Activated T-helper 2 cell treated with anti-CD3 and anti-CD28 coated beads, Interferon-gamma antibody, Interleukin-2, Interleukin-4, amounts not matched to agents 10 μg/mL and 5 μg/mL and 100 μg/mL, durations not matched to agents 14 hours and 24 hours and 36 hours (primary cell): ENCODE measurements around the gene CES3. TPM values are rescaled to one million over a fixed set of nuclear protein-coding genes. Genes with fewer than 3 reads are reported as not detected.
A peak's percentile ranks its signal among the peaks of the same experiment; 100 is the strongest.
"Not testable (repeated sequence)": the region's sequence is repeated elsewhere in the genome, so short reads cannot be mapped to it uniquely, and the experiment has no call there.

Experiments
- DNase-seq: peaks from one replicate; pipeline ENCODE4 v3.0.0; 2021; ENCODE audit warnings: low spot score
- H3K27ac Mint-ChIP-seq: one replicate; pipeline ENCODE4 v1.8.0; 2021; ENCODE audit warnings: mixed read lengths
- H3K27me3 Mint-ChIP-seq: one replicate; pipeline ENCODE4 v1.8.0; 2021; ENCODE audit warnings: low read depth, mixed read lengths
- H3K36me3 Mint-ChIP-seq: one replicate; pipeline ENCODE4 v1.8.0; 2021; ENCODE audit warnings: low read depth, mixed read lengths
- H3K4me1 Mint-ChIP-seq: one replicate; pipeline ENCODE4 v1.8.0; 2021; ENCODE audit warnings: low read depth, mixed read lengths
- H3K4me3 Mint-ChIP-seq: one replicate; pipeline ENCODE4 v1.8.0; 2021; ENCODE audit warnings: low read depth, mild to moderate bottlenecking, moderate library complexity, mixed read lengths
- H3K9me3 Mint-ChIP-seq: one replicate; pipeline ENCODE4 v1.8.0; 2021; ENCODE audit warnings: mixed read lengths
- intact Hi-C: fragments of 100-400 bp; cut with micrococcal nuclease; formaldehyde crosslinking; loops from one replicate; pipeline ENCODE4 v1.15.1; 2023
- total RNA-seq: library from RNA; stranded (reverse); gene quantifications from 2 replicates; pipeline ENCODE4 v1.2.3, GENCODE V29; 2022

CES3 gene
- total RNA-seq, 1 donor from 2014 or later, result 10.6 TPM

- DNase-seq, result no peak
- H3K9me3 Mint-ChIP-seq, result no peaks in the 10 kb centered on the region
- no peak overlapping the region for H3K4me3 Mint-ChIP-seq
- H3K27me3 Mint-ChIP-seq, result no peaks in the 10 kb centered on the region
- no peak overlapping the region for H3K27ac Mint-ChIP-seq
- intact Hi-C loops, result loop anchor here (10.0 kb wide), 1 partner anchor 64 kb away; no protein-coding TSS in a partner anchor
- H3K4me1 Mint-ChIP-seq, result peaks cover 3% of the 10 kb centered on the region
- no peaks in the 10 kb centered on the region for H3K36me3 Mint-ChIP-seq
These were observed 7.8 kb downstream of the CES3 start for GRCh38 chr16:66968847-66969246.

GRCh38 chr16:66970775-66971720 is 10.0 kb downstream of the CES3 start:
- no peak for DNase-seq
- intact Hi-C loops, result no loop called here
- Mint-ChIP-seq H3K27me3 (no peaks in the 10 kb centered on the region), H3K4me3 (no peak overlapping the region), H3K9me3 (no peaks in the 10 kb centered on the region), H3K4me1 (peaks cover 14% of the 10 kb centered on the region), H3K27ac (no peak overlapping the region), H3K36me3 (peaks cover 9% of the 10 kb centered on the region)

GRCh38 chr16:66972983-66973382 is 11.9 kb downstream of the CES3 start:
- Mint-ChIP-seq H3K4me3 (no peak overlapping the region), H3K36me3 (peaks cover 9% of the 10 kb centered on the region), H3K27me3 (no peaks in the 10 kb centered on the region), H3K9me3 (no peaks in the 10 kb centered on the region), H3K27ac (no peak overlapping the region), H3K4me1 (peaks cover 24% of the 10 kb centered on the region)
- intact Hi-C loops, result no loop called here
- DNase-seq, result no peak

GRCh38 chr16:66973716-66974115 is 12.7 kb downstream of the CES3 start:
- peaks cover 9% of the 10 kb centered on the region for H3K36me3 Mint-ChIP-seq
- H3K27ac Mint-ChIP-seq, result no peak overlapping the region
- no peaks in the 10 kb centered on the region for H3K27me3 Mint-ChIP-seq
- DNase-seq, result no peak
- H3K9me3 Mint-ChIP-seq, result no peaks in the 10 kb centered on the region
- H3K4me1 Mint-ChIP-seq, result peaks cover 31% of the 10 kb centered on the region
- intact Hi-C loops, result no loop called here
- no peak overlapping the region for H3K4me3 Mint-ChIP-seq

GRCh38 chr16:66974156-66974931 is 13.3 kb downstream of the CES3 start:
- H3K27me3 Mint-ChIP-seq, DNase-seq, H3K36me3 Mint-ChIP-seq, H3K9me3 Mint-ChIP-seq, intact Hi-C loops: not testable (repeated sequence)
- H3K27ac Mint-ChIP-seq, result peak overlapping the region; percentile 61
- peak overlapping the region; percentile 74 for H3K4me3 Mint-ChIP-seq
- H3K4me1 Mint-ChIP-seq, result peaks cover 36% of the 10 kb centered on the region

- not testable (repeated sequence) for H3K9me3 Mint-ChIP-seq, H3K36me3 Mint-ChIP-seq, DNase-seq, H3K27me3 Mint-ChIP-seq
- peak overlapping the region; percentile 74 for H3K4me3 Mint-ChIP-seq
- H3K27ac Mint-ChIP-seq, result peak overlapping the region; percentile 61
- intact Hi-C loops, result loop anchor here (5.0 kb wide), 1 partner anchor 197 kb away; the partner anchor contains the start of gene NOL3
- peaks cover 38% of the 10 kb centered on the region for H3K4me1 Mint-ChIP-seq
These were observed 13.8 kb downstream of the CES3 start for GRCh38 chr16:66974932-66975246.

- peaks cover 9% of the 10 kb centered on the region for H3K36me3 Mint-ChIP-seq
- H3K27me3 Mint-ChIP-seq, result no peaks in the 10 kb centered on the region
- intact Hi-C loops, result loop anchor here (5.0 kb wide), 1 partner anchor 197 kb away; the partner anchor contains the start of gene NOL3
- peak overlapping the region; percentile 74 for H3K4me3 Mint-ChIP-seq
- H3K4me1 Mint-ChIP-seq, result peaks cover 38% of the 10 kb centered on the region
- no peaks in the 10 kb centered on the region for H3K9me3 Mint-ChIP-seq
- peak overlapping the region; percentile 65 for H3K27ac Mint-ChIP-seq
- DNase-seq, result no peak
These were observed 14.3 kb downstream of the CES3 start for GRCh38 chr16:66975302-66975893.

- Mint-ChIP-seq H3K4me1 (peaks cover 43% of the 10 kb centered on the region), H3K27ac (peak overlapping the region; percentile 62), H3K27me3 (no peaks in the 10 kb centered on the region), H3K36me3 (peaks cover 13% of the 10 kb centered on the region), H3K9me3 (no peaks in the 10 kb centered on the region), H3K4me3 (no peak overlapping the region)
- no peak for DNase-seq
- intact Hi-C loops, result loop anchor here (1.0 to 5.0 kb wide), 3 partner anchors 39 to 196 kb away; partner anchors contain the start of gene NOL3
These were observed 15.7 kb downstream of the CES3 start for GRCh38 chr16:66976746-66977145.

GRCh38 chr16:66977341-66978113 is 16.5 kb downstream of the CES3 start:
- Mint-ChIP-seq H3K9me3 (no peaks in the 10 kb centered on the region), H3K4me1 (peaks cover 50% of the 10 kb centered on the region), H3K4me3 (no peak overlapping the region), H3K27me3 (no peaks in the 10 kb centered on the region), H3K27ac (peak overlapping the region; percentile 68), H3K36me3 (peaks cover 17% of the 10 kb centered on the region)
- DNase-seq, result peak; percentile 83
- intact Hi-C loops, result loop anchor here (1.0 to 5.0 kb wide), 3 partner anchors 38 to 195 kb away; partner anchors contain the start of gene NOL3

- H3K4me1 Mint-ChIP-seq, result peaks cover 59% of the 10 kb centered on the region
- no peaks in the 10 kb centered on the region for H3K9me3 Mint-ChIP-seq
- no peaks in the 10 kb centered on the region for H3K27me3 Mint-ChIP-seq
- H3K4me3 Mint-ChIP-seq, result no peak overlapping the region
- intact Hi-C loops, result loop anchor here (5.0 kb wide), 1 partner anchor 193 kb away; the partner anchor contains the start of gene NOL3
- no peak for DNase-seq
- H3K36me3 Mint-ChIP-seq, result peaks cover 24% of the 10 kb centered on the region
- H3K27ac Mint-ChIP-seq, result peak overlapping the region; percentile 52
These were observed 18.1 kb downstream of the CES3 start for GRCh38 chr16:66979011-66979717.

- Mint-ChIP-seq H3K36me3 (peaks cover 24% of the 10 kb centered on the region), H3K9me3 (no peaks in the 10 kb centered on the region), H3K27ac (peak overlapping the region; percentile 99), H3K4me1 (peaks cover 62% of the 10 kb centered on the region), H3K27me3 (no peaks in the 10 kb centered on the region), H3K4me3 (no peak overlapping the region)
- DNase-seq, result no peak
- intact Hi-C loops, result loop anchor here (5.0 to 10.0 kb wide), 2 partner anchors 262 to 329 kb away; partner anchors contain the start of genes FHOD1 and SLC9A5
These were observed 22.0 kb downstream of the CES3 start for GRCh38 chr16:66983033-66983432.
